BLaER1 (cell line): ENCODE data around the gene FADS6.
A peak's percentile ranks its signal among the peaks of the same experiment; 100 is the strongest.

ENCODE experiments used
- H3K27ac ChIP-seq: shearing (Covaris generic); formaldehyde crosslinking; 2 replicates; pipeline ENCODE4 v1.8.1; 2022
- H3K27me3 ChIP-seq: shearing (Covaris generic); formaldehyde crosslinking; 2 replicates; pipeline ENCODE4 v1.8.1; 2022
- H3K36me3 ChIP-seq: shearing (Covaris generic); formaldehyde crosslinking; 2 replicates; pipeline ENCODE4 v1.8.1; 2022
- H3K4me1 ChIP-seq: shearing (Covaris generic); formaldehyde crosslinking; 2 replicates; pipeline ENCODE4 v1.8.1; 2022
- H3K4me2 ChIP-seq: shearing (Covaris generic); formaldehyde crosslinking; 2 replicates; pipeline ENCODE4 v1.8.1; 2022
- H3K4me3 ChIP-seq: shearing (Covaris generic); formaldehyde crosslinking; 2 replicates; pipeline ENCODE4 v1.8.1; 2022
- H3K9ac ChIP-seq: shearing (Covaris generic); formaldehyde crosslinking; 2 replicates; pipeline ENCODE4 v1.8.1; 2022
- H3K9me3 ChIP-seq: shearing (Covaris generic); formaldehyde crosslinking; 2 replicates; pipeline ENCODE4 v1.8.1; 2022
- H4K20me1 ChIP-seq: shearing (Covaris generic); formaldehyde crosslinking; 2 replicates; pipeline ENCODE4 v1.8.1; 2022
- Cebpa-rat ChIP-seq: shearing (Covaris generic); IDR thresholded peaks from 2 replicates; pipeline ENCODE4 v1.8.1; 2022

FADS6 gene

DNA sequence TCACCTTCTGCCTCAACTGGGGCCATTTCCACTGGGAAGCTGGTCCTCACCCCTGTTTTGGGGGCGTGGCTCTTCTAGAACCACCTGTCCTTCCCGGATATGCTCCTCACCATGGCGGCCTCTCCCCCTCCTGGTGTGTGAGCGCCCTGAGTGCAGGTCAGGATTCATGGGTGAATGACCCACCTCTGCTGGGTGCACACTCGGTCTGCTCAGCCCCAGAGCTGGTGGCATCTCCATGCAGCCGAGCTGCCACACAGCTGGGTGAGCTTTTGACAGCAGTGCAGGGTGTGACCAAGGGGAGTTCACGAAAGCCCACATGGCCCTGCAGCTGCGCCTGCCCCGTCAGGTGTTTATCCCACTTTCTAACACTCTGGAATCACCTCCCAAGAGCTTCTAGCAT is 61.0 kb downstream of the FADS6 start:
- no peaks in the 10 kb centered on the region for H3K27me3 ChIP-seq
- H4K20me1 ChIP-seq: peaks cover 27% of the 10 kb centered on the region
- TF ChIP-seq Cebpa-rat: no peak
- no peak overlapping the region for H3K4me3 ChIP-seq
- H3K4me1 ChIP-seq: peaks cover 74% of the 10 kb centered on the region
- H3K9ac ChIP-seq: no peak overlapping the region
- peaks cover 15% of the 10 kb centered on the region; the same call in 1 of the 2 replicates for H3K36me3 ChIP-seq
- H3K27ac ChIP-seq: peak overlapping the region; percentile 23; the same call in 1 of the 2 replicates
- H3K4me2 ChIP-seq: peak overlapping the region; percentile 100
- H3K9me3 ChIP-seq: no peaks in the 10 kb centered on the region; the same call in 1 of the 2 replicates

DNA sequence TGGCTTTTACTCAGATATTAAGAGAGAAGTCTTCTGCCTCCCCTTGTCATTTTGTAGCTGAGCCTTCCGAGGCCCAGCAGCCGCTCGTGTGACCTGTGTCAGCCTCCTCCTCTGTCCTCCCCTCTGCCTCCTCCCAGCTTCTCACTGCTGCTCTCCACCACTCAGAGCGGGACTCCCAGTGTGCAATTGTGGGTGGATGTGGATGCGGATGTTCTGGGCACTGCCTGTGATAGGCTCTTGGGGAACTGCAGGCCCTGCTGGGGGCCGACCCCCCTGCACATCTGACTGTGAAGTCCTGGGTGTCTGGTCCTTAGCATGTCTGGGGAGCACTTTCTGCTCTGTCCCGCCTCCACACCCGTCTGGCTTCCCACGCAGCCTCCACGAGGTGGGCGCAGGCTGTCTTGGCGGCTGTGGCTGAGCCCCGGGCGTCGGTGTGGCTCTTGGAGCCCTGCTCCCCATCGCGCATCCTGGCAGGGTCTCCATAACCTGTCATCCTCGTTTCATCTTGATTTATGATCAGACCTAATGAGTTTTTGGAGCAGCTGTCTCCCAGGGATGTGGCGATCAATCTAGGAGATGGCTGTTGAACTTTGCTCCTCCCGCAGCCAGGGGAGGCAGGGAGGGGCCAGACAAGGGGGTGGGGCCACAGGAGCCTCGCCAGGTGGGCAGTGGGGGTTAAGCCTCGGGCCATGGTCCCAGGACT is 61.8 kb downstream of the FADS6 start:
- Histone ChIP-seq H3K27ac (no peak overlapping the region), H3K4me3 (no peak overlapping the region), H4K20me1 (peaks cover 27% of the 10 kb centered on the region), H3K9ac (no peak overlapping the region), H3K4me1 (peaks cover 74% of the 10 kb centered on the region), H3K4me2 (peak overlapping the region; percentile 100), H3K36me3 (peaks cover 13% of the 10 kb centered on the region; the same call in 1 of the 2 replicates), H3K27me3 (no peaks in the 10 kb centered on the region), H3K9me3 (no peaks in the 10 kb centered on the region; the same call in 1 of the 2 replicates)
- TF ChIP-seq Cebpa-rat: no peak

- H3K36me3 ChIP-seq: peaks cover 14% of the 10 kb centered on the region; the same call in 1 of the 2 replicates
- H3K9ac ChIP-seq: no peak overlapping the region
- H3K4me3 ChIP-seq: no peak overlapping the region
- 0 out of 2 replicates have a peak overlapping the region, but pooled peaks have one; percentile 22 for H3K27ac ChIP-seq
- H4K20me1 ChIP-seq: peaks cover 27% of the 10 kb centered on the region
- no peak for TF ChIP-seq Cebpa-rat
- no peaks in the 10 kb centered on the region; the same call in 1 of the 2 replicates for H3K9me3 ChIP-seq
- H3K4me2 ChIP-seq: peak overlapping the region; percentile 100
- peaks cover 74% of the 10 kb centered on the region for H3K4me1 ChIP-seq
- H3K27me3 ChIP-seq: no peaks in the 10 kb centered on the region
These were observed 62.6 kb downstream of the FADS6 start for GRCh38 chr17:74830861-74831260.

- Histone ChIP-seq H3K4me1 (peaks cover 64% of the 10 kb centered on the region), H3K9ac (no peak overlapping the region), H3K36me3 (peaks cover 18% of the 10 kb centered on the region; the same call in 1 of the 2 replicates), H3K27ac (no peak overlapping the region), H4K20me1 (peaks cover 9% of the 10 kb centered on the region), H3K27me3 (no peaks in the 10 kb centered on the region), H3K4me3 (no peak overlapping the region), H3K9me3 (no peaks in the 10 kb centered on the region; the same call in 1 of the 2 replicates), H3K4me2 (no peak overlapping the region)
- no peak for TF ChIP-seq Cebpa-rat
These were observed 65.6 kb downstream of the FADS6 start for GRCh38 chr17:74827800-74828199.
